HG03025 (cell line): ENCODE data around the gene GPR143.
"Not testable (repeated sequence)": the region's sequence is repeated elsewhere in the genome, so short reads cannot be mapped to it uniquely, and the experiment has no call there.

Experiments used
- ATAC-seq: cut with Tn5 transposase; IDR thresholded peaks from one replicate; pipeline ENCODE4 v1.9.1; 2021; ENCODE audit warnings: mild to moderate bottlenecking, moderate library complexity; ENCODE audit not compliant: unreplicated experiment, low FRiP score

GPR143 gene

DNA sequence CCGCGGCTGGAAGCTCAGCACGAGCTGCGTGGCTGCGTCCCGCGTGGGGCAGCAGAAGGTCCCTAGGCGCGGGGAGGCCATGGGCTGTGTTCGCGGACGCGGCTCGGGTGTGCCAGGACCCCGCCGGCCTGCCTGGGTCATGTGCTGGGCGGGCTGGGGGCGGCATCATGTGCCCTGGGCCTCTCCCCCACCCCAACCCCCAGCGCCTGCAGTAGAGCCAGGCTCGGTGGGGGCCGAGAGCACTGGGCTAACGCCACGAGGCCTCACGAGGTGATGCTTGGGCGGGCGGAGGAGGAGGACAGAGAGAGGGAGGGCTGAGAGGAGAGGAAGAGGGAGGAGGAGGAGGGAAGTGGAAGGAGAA is at the start of gene GPR143:
Gene GPR143 (minus strand): TSS at position 111 of the 361 bp plus-strand sequence. CDS start 30 bp downstream, at position 81.
- no peak for ATAC-seq

DNA sequence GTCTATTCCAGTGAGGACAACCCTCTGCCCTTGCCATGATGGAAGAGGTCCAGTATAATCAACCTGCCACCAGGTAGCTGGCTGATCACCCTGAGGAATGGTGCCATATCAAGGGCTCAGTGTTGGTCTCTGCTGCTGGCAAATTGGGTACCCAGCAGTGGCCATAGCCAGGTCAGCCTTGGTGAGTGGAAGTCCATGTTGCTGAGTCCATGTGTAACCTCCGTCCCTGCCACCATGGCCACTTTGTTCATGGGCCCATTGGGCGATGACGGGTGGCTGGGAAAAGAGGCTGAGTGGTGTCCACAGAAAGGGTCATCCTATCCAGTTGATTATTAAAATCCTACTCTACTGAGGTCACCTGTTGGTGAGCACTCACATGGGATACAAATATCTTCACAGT is 45.4 kb upstream of the GPR143 start:
- ATAC-seq: not testable (repeated sequence)

GRCh38 chrX:9809876-9810275 is 44.2 kb upstream of the GPR143 start:
- not testable (repeated sequence) for ATAC-seq

DNA sequence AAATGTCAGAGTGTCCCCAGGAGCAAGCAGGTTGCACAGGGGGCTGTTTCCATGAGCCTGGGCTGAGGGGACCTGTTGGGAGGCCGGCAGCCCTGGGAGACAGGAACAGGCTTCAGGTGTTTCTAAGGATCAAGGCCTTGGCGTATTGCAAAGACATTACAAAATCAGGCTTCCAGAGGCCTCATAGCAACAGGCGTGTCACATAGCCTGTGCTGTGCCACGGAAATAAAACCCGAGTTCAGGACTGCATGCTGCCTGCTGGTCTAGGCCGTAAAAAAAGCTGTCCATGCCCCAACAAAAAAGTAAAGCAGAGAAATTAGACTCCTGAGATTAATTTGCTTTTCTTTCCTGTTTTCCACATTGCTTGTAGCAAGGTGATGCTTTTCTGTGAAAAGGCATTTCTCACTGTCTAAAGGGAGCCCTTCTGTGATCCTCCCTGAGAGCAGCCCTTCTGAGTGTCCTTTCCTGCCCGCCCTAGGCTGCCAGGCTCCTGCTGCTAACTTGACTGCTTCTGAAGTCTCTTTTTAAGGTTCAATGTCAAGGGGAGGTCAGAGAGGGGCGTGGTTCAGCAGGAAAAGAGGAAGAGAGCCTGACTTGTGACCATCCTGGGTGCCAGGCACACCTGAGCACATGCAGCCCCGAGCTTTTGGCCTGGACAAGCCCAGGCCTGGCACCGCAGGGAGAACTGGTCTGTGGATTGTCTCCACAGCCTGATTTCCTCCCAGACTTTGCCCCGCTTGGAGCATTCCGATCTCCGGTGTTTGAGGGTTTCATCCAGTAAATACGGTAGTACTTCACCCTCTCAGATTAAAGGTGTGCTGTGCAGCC is 41.9 kb upstream of the GPR143 start:
- no peak for ATAC-seq

DNA sequence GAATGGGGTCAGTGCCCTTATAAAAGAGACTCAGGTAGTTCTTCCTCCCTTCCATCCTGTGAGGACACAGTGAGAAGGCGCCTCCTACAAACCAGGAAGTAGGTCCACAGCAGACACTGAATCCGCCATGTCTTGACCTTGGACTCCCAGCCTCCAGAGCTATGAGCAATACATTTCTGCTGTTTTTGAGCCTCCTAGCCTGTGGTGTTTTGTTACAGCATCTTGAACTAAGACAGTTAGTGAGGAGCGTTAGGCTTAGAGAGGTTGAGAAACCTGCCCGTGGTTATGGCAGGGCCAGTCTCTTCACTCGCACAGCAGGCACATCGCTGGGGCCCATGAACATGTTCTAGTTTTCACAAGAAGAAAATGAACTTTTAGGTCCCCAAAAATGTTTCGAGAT is 40.3 kb upstream of the GPR143 start:
- no peak for ATAC-seq

DNA sequence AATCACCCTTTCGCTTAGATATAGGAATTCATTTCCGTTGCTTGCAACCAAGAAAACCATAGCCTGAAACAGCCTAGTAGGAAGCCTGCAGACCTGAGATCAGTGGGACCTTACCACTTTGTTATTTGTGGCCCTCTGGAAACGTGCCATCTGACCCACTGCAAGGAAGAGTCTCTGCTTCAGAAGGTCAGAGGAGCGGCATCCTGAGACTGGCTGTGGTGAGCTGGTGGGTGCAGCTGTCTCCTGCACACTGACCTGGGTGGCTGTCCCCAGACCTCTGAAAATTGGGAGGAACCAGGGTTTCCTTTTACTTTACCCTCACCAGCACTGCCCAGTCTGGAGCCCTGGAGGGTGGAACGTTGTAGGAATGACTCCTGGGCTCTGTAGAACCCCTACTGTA is 38.8 kb upstream of the GPR143 start:
- ATAC-seq: no peak

GRCh38 chrX:9802737-9803136 is 37.1 kb upstream of the GPR143 start:
- ATAC-seq: no peak

GRCh38 chrX:9797384-9798360 is 32.0 kb upstream of the GPR143 start:
- no peak for ATAC-seq

DNA sequence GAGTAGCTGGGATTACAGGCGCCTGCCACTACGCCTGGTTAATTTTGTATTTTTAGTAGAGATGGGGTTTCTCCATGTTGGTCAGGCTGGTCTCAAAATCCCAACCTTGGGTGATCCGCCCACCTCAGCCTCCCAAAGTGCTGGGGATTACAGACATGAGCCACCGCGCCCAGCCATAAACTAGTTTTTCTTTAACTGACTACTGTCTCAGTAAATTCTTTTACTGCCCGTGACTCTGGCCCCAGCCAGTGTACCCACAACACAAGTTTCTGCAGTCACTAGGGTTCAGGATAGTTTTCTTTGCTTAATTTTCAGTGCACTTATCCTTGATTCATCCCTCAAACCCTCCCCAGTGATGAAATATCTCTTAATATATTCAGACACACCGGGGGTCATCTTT is 28.8 kb upstream of the GPR143 start:
- no peak for ATAC-seq

- ATAC-seq: no peak
These were observed 25.2 kb upstream of the GPR143 start for GRCh38 chrX:9790866-9791265.

GRCh38 chrX:9789555-9789954 is 23.9 kb upstream of the GPR143 start:
- no peak for ATAC-seq

DNA sequence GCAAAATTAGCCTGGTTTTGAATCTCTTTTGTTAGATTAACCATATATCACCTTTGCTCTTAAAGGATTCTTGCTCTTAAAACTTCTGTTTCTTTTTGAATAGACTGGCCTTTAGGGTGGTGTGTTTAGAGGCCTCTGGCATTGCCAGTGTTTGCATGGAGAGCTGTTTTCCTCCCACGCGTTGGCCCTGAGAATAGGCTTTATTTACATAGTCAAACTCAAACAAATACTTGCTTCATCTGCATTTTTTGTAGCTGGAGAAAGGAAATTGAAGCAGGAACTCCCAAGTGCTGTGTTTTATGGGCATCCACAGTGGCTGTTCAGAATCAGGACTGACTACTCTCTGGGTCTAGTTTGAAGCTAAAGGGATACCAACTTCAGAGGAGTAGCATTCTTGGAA is 23.3 kb upstream of the GPR143 start:
- ATAC-seq: no peak

GRCh38 chrX:9786798-9787635 is 21.4 kb upstream of the GPR143 start:
- no peak for ATAC-seq

DNA sequence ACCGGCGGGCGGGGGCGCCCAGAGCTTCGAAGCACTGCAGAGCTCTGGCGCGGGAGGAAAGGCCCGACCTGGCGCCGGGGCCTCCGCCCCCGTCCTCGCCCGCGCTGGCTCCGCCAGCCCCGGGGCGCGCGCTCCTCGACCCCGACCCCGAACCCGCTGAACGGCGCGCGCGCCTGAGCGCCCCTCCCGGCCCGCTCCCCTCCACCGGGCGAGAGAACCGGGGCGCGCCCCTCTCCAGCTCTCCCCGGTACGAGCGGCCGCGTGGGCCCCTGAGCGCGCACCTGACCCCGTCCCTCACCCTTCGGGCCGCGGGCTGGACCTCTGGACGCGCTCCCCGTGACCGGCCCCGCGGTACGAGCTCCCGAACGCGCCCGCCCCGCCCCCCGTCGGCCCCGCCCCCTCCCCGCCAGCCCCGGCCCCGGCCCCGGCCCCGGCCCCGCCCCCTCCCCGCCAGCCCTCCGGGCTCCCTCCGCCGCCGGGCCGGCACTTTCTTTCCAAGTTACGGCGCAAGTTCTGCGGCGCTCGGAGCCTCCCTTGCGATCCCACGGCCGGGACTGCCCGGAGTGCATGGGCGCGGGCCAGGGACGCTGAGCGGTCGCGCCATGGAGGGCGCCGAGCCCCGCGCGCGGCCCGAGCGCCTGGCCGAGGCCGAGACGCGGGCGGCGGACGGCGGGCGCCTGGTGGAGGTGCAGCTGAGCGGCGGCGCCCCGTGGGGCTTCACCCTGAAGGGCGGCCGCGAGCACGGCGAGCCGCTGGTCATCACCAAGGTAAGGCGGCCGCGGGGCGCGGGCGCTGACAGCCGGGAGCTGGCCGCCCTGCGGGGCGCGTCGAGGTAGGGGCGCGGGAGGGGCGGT is 20.5 kb upstream of the GPR143 start, which contains the start of gene SHROOM2:
Gene SHROOM2 (plus strand): TSS at position 486 of the 854 bp plus-strand sequence. CDS start 117 bp downstream, at position 603.
- no peak for ATAC-seq

DNA sequence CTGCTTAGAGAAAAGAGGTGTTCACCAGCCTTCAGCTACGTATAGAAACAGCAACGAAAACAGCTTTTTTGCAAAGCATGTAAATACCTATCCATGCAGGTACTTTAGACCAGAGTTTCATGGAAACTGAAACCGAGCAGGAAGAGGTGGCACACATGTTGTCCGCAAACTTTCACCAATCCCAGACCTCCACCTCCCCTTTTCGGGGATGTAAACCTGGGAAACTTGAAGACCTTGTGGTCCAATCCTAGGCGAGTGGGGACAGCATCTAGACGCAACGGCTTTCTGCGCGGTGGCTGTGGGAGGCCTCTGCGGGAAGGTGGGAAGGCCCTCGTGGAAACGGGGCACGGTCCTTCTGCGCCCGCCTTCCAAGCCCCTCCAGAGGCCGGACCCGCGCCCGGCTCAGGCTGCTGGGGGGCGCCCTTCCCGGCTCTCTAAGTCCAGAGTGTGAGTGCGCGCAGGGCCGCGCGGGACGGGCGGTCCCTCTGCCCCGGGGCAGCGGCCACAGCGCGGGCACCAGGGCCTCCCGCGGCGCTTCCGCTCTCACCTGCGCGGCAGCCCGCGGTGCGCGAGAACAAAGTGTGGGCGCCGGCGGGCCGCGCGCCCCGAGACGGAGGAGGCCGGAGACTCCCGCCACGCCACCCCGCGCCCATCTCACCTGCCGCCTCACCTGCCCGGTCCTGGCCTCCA is 19.8 kb upstream of the GPR143 start:
- no peak for ATAC-seq

- no peak for ATAC-seq
These were observed 18.7 kb upstream of the GPR143 start for GRCh38 chrX:9784332-9784731.

GRCh38 chrX:9781941-9782340 is 16.3 kb upstream of the GPR143 start:
- ATAC-seq: no peak

DNA sequence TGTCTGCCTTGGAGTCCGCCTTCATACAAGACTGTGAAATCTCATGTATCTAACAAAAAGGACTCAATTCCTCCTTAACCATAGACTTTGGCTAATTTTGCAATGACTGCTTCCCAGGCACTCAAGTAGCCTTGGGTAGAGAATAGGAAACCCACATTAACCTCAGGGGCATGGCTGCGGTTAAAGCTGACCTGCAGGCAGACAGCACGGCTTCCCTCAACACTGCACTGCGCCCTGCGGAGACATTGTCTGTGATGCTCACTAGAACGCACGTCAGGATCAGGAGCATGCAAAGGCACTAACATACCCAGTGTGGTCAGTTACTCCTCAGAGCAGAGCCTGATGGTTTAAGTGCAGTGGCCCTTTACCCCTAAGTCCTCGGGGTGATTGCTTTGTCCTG is 10.3 kb upstream of the GPR143 start:
- ATAC-seq: no peak

DNA sequence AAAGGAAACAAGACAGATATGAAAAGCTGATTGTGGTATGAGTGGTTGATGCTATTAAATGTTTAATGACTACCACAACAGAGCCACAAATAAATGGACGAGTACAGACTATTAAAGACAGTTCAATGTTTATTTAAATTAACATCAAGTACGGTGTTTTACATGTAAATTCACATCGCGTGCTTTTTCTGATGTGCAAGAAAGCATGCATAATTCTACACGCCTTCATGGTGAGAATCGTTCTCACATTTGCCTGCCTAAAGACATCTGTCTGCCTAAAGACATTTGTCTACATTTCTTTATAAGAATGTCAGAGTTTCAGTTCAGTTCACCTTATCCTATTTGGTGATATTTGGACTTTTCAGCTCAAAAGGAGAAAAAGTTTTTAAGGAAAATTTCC is 7.3 kb upstream of the GPR143 start:
- no peak for ATAC-seq
